GM18873 (cell line): Measurements from ENCODE around the gene AMPD2.

Source experiments
- ATAC-seq: cut with Tn5 transposase; IDR thresholded peaks from one replicate; pipeline ENCODE4 v1.9.1; 2021; ENCODE audit warnings: mild to moderate bottlenecking, moderate library complexity, moderate number of reproducible peaks; ENCODE audit not compliant: unreplicated experiment, low FRiP score

The AMPD2 gene

GRCh38 chr1:109619576-109620400 is at the start of gene AMPD2, which contains the start of gene GNAT2:
TSS of gene AMPD2 (plus strand) at chr1:109619837. CDS start at chr1:109621176, 1,339 bp downstream.
TSS of gene GNAT2 (minus strand) at chr1:109619616. CDS start at chr1:109612870, 6,746 bp downstream.
- ATAC-seq, result no peak

DNA sequence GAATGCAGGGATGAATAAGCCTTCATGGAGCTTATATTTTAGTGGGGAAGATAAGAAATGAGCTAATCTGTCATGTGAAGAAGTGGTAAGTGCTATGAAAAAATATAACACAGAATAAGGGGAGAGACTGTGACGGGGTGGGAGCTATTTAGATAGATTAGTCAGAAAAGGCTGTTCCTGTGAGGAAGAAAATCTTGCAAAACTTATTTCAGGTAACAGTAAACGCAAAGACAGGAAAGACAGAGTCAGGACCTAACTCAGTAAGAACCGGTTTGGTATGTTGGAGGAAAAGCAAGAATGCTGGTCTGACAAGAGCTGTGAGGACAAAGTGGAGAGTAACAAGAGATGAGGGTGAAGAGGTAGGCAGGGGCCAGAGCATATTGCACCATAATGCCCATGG is 49.2 kb upstream of the AMPD2 start:
- ATAC-seq, result no peak

- ATAC-seq, result no peak
These were observed 45.9 kb upstream of the AMPD2 start for GRCh38 chr1:109573785-109574184.

DNA sequence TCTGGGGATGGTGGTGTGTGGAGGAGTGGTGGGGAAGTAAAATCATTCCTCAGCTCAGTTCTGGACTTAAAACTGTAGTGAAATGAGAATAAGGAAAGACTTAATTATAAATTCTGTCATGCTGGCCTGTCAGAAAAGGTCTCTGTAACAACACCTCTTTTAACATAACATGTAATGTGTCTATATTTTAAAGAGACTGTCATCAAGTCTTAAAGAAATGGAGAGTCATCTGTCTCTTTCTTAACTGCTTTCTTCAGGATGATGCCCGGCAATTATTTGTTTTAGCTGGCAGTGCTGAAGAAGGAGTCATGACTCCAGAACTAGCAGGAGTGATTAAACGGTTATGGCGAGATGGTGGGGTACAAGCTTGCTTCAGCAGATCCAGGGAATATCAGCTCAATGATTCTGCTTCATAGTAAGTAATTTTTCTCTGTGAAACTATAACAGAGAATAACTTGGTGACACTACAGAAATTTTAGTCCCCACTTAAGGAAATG is 40.6 kb upstream of the AMPD2 start:
- no peak for ATAC-seq

DNA sequence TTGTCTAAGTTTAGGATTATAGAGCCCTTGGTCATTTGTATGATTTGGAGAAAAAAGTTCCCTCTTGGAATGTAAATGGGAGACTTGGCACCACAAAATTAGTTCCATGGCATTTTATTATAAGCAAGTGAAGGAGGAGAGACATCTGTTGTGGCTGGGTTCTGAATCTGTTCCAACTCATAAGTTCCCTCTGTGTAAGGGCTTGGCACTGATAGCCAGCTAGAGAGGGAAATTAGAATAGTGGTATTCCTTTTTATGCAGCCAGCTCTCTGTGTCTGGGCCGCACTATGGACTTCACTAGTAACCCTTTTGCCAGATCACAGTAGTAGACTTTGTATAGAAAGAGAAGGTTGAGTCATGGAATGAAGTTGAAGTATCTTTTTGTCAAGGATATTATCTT is 40.1 kb upstream of the AMPD2 start:
- no peak for ATAC-seq

GRCh38 chr1:109582021-109582420 is 37.6 kb upstream of the AMPD2 start:
- ATAC-seq, result no peak

DNA sequence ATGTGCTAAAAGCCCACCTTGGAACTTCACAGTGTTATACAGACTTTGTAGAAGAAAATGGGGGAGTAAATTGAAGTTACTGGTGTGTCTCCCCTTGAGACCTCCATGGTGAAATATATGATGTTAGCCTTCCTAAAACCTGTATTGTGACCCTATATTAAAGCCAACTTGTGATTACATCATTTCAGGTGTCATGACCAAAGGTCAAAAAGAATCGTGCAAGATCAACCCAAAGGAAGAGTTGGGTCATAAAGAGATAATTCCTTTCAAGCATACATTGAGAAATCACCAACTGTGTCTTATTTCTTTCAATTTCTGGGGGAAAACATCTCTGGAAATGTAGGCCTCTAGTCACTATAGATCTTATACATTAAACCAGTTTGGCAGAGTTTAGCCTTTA is 34.9 kb upstream of the AMPD2 start:
- no peak for ATAC-seq

DNA sequence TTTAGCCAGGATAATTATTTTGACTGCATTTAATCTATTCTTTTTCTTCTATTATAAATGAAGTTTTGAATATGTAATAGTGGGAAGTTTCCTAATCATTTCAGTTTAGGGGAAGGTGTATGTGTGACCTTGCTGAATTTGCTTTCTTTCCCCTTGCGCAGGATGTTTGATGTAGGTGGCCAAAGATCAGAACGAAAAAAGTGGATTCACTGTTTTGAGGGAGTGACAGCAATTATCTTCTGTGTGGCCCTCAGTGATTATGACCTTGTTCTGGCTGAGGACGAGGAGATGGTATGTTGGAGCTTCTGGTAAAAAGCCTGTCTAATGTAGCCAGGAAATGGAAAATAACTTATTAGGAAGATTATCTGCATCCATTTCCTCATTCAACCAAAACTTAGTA is 33.6 kb upstream of the AMPD2 start:
- no peak for ATAC-seq

DNA sequence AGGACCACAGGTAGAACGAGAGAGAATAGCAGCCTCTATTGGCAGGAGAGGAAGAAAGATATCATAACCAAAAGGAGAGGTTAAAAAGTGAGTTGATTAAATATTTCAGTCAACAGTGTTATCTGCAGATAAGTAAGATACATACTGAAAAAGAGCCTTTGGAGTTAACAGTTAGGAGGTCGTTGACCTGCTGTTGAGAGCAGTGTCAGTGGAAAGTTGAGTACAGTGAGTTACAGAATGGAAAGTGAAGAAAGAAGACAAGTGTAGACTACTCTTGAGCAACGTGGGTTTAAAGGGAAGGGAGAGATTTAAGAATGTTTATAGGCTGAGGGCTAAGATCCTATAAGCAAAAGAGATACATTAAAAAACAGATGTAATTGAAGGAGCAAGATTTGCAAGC is 30.5 kb upstream of the AMPD2 start:
- ATAC-seq, result no peak

DNA sequence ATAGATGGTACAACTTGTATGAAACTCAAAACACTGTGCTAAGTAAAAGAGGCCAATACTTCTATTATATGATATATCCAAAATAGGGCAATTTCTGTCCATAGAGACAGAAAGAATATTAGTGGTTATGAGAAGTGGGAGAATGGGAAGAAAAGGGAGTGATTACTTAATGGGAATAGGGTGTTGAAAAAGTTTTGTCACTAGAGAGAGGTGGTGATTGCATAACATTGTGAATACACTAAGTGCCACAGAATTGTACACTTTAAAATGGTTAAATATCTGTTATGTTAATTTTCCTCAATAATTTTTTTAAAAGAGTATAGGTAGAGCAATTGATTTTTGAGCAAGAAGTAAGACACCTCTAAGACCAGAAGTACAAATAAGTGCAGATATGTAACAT is 30.0 kb upstream of the AMPD2 start:
- ATAC-seq, result no peak

- ATAC-seq, result no peak
These were observed 26.7 kb upstream of the AMPD2 start for GRCh38 chr1:109592916-109593315.

DNA sequence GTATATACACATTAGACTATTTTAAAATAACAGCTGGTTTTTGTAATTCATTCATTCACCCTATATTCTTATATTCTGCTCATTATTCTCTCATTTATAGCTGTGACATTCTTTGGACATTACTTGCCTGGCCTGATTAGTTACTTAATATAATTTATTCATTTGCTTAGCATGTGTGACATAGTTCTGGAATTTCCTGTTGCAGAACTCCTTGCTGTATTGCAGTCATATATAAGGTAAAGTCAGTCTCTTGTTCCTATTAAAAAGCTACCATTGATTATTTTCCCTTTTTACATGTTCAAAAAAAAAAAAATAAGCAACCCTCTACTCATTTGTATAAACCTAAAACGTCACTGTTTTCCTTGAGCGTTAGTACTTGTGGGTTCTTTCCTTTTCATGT is 24.1 kb upstream of the AMPD2 start:
- ATAC-seq, result no peak

GRCh38 chr1:109598156-109598555 is 21.5 kb upstream of the AMPD2 start:
- ATAC-seq, result no peak

GRCh38 chr1:109598655-109599054 is 21.0 kb upstream of the AMPD2 start:
- no peak for ATAC-seq

- no peak for ATAC-seq
These were observed 16.4 kb upstream of the AMPD2 start for GRCh38 chr1:109603229-109603628.

DNA sequence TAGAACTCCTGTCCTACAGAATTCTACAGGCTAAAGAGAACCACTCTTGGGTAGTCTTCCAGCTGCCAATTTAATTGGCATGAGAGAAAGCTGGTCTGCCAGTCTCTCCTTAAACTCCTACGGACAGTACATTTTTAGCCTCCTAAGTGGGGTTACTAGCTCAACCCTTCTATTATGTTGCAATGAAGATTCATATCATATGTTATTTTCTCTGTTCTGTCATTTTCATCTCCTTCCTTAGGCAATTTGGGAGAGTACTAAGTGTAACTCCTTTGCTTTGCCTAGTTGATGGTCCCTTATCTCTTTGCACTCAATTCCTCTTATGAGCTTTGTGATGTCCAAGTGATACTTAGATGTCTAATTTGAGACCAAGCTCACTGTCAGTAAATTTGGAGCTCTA is 14.3 kb upstream of the AMPD2 start:
- no peak for ATAC-seq

DNA sequence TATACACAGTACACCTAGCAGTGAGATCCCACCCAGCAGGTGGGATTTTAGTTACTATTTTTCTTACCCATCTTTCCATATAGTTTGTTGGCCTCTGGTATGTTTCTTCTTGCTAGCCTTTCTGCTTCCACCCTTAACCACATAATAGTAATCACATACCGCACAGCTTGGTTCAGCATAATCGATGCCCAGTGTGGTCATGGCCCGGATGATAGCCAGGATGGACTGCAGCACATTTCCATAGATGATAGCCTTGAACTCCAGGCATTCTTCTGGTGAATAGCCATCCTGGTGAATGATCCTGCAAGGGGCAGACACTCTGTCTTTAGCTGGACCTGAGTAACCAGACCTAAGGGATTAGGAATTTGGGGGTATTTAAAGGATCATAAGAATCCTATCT is 9.8 kb upstream of the AMPD2 start:
- ATAC-seq, result no peak

DNA sequence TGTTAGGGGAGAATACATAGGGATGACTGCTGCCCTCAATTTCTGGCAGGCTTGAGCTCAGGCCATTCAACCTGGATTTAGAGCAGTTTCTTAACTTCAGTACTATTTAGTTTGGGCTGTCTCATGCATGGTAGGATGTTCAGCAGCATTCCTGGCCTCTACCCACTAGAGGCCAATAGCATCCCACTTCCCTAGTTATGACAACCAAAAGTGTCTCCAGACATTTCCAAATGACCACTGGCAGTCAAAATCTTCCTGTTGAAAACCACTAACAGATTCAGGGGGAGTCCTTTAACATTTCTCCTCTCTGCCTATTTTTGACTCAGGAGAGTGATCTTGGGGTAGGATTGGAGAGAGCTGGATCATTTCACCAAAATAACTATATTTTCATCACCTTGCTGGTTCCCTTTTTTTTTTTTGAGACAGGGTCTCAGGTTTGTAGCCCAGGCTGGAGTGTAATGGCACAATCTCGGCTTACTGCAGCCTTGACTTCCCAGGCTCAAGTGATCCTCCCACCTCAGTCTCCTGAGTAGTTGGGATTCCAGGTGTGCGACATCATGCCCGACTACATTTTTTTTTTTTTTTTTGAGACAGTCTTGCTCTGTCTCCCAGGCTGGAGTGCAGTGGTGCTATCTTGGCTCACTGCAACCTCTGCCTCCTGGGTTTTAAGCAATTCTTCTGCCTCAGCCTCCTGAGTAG is 8.9 kb upstream of the AMPD2 start:
- ATAC-seq, result no peak

GRCh38 chr1:109611308-109611990 is 8.2 kb upstream of the AMPD2 start:
- ATAC-seq, result no peak

DNA sequence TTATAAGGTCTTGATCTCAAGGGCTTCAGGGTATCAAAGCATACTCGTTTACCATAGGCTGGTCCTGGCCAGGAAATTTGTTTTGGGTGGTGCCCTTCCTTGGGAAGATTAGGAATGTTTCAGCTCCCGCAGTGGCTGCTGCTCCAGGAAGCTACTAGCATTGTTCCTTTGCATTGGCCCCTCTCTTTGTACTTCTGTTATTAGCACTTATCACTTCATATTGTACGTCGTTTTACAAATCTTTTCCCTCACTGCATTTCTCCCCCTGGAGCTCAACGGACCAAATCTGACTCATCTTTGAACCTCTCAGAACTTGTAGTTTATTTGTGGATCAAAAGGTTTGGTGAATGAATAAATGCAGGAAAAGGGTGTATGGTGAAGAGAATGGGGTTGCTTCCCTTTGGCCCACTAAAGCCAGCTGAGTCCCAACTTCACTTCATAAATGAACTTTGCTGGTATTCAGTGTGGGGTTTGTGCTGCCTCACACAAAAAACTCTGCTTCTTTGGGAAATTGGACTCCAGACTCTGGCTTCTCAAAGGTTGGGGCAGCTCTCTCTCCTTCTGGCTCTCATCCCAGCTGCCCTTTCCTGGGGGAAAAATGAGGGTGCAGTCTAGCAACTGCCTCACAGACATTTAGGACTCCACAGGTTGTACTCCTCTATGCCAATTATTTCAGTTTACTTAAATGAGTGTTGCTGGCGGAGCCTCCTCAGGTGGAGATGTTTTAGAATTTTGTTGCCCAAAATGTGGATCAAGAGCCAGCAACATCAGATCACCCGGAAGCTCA is 6.1 kb upstream of the AMPD2 start:
- ATAC-seq, result no peak
